Activated naive CD4-positive, alpha-beta T cell treated with anti-CD3 and anti-CD28 coated beads, Interleukin-2, amount 10 ng/mL, durations not matched to agents 7 days and 5 days (primary cell): ENCODE data around the gene PRSS16.

Experiments used
- CTCF ChIA-PET: fragments of 350-600 bp; sonication (Branson Sonifier 250); formaldehyde crosslinking; loops from one replicate; lab custom pipeline; 2021; ENCODE audit warnings: antibody characterized with exemption; lab: Charles Lee
- DNase-seq: peaks from one replicate; pipeline ENCODE4 v3.0.0-alpha.2; 2020
- H3K27ac Mint-ChIP-seq: one replicate; pipeline ENCODE4 v1.8.0; 2021; ENCODE audit warnings: mild to moderate bottlenecking, moderate library complexity, mixed read lengths
- H3K27me3 Mint-ChIP-seq: one replicate; pipeline ENCODE4 v1.8.0; 2021; ENCODE audit warnings: mild to moderate bottlenecking, mixed read lengths
- H3K36me3 Mint-ChIP-seq: one replicate; pipeline ENCODE4 v1.8.0; 2021; ENCODE audit warnings: mixed read lengths
- H3K4me1 Mint-ChIP-seq: one replicate; pipeline ENCODE4 v1.8.0; 2021; ENCODE audit warnings: mixed read lengths
- H3K4me3 Mint-ChIP-seq: one replicate; pipeline ENCODE4 v1.8.0; 2021; ENCODE audit warnings: mild to moderate bottlenecking, moderate library complexity, mixed read lengths
- H3K9me3 Mint-ChIP-seq: one replicate; pipeline ENCODE4 v1.8.0; 2021; ENCODE audit warnings: mixed read lengths

The PRSS16 gene

DNA sequence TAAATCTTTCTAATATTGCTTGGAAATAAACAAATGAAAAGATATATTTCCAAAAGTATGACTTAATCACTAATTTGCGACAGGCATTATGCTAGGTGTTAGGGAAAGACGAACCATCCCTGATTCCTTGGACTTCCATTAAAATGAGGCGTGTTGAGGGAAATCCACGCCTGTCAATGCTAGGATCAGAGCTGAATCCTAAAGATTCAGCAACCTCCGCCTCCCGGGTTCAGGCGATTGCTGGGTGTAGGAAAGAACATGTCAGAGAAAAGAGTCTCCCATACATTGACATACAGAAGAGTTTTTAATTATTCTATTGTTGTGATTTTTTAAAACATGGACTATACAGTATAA lies 16.8 kb upstream of the PRSS16 start:
- CTCF ChIA-PET = no interaction called here
- Mint-ChIP-seq H3K36me3 (peaks cover 2% of the 10 kb centered on the region), H3K9me3 (peaks cover 3% of the 10 kb centered on the region), H3K27me3 (peaks cover 57% of the 10 kb centered on the region), H3K27ac (no peak overlapping the region), H3K4me3 (no peak overlapping the region), H3K4me1 (peaks cover 8% of the 10 kb centered on the region)
- DNase-seq = no peak

- no peak overlapping the region for H3K4me3 Mint-ChIP-seq
- peaks cover 25% of the 10 kb centered on the region for H3K4me1 Mint-ChIP-seq
- H3K27ac Mint-ChIP-seq = no peak overlapping the region
- DNase-seq = no peak
- H3K9me3 Mint-ChIP-seq = peaks cover 6% of the 10 kb centered on the region
- peaks cover 73% of the 10 kb centered on the region for H3K27me3 Mint-ChIP-seq
- CTCF ChIA-PET = interaction anchor here (1.9 kb wide), 1 partner anchor 17 kb away, joined by 4 read pairs; no protein-coding TSS in a partner anchor
- peaks cover 15% of the 10 kb centered on the region for H3K36me3 Mint-ChIP-seq
Measured at GRCh38 chr6:27234576-27234975, 12.9 kb upstream of the PRSS16 start.

DNA sequence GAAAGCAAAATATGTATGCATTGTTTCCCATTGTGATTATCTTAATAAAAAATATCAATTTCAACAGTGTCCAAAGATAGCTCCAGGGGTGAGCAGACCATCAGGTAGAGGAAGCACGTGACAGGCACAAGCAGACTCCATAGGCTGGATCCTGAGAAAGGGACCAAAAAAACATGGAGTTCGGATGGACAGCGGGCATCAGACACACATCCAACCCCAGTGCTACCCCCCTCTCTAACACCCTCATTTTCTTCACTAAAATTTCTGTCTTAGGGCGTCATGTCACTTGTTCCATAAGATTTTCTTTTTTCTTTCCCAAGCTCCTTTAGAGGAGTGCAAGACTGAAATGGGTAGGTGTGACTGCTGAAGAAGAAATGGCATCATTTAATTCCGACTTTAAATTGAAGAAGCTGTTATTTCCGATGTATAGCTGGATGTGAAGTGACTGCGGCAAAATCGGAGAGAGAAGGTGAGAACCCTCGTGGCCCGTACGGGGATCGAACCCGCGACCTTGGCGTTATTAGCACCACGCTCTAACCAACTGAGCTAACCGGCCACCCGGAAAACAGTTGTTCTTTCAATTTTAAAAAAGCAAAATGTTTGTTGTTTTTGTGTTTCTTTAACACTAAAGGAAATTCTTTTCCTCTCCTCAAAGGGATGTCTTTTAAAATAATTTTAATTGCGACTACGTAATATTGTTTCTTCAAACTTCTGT lies 10.3 kb upstream of the PRSS16 start:
- CTCF ChIA-PET = interaction anchor here (1.5 kb wide), 1 partner anchor 535 kb away, joined by 3 read pairs; no protein-coding TSS in a partner anchor
- H3K27me3 Mint-ChIP-seq = peaks cover 66% of the 10 kb centered on the region
- peaks cover 24% of the 10 kb centered on the region for H3K4me1 Mint-ChIP-seq
- peaks cover 15% of the 10 kb centered on the region for H3K36me3 Mint-ChIP-seq
- H3K9me3 Mint-ChIP-seq = peaks cover 5% of the 10 kb centered on the region
- H3K4me3 Mint-ChIP-seq = peak overlapping the region; percentile 23
- H3K27ac Mint-ChIP-seq = peak overlapping the region; percentile 79
- DNase-seq = peak; percentile 28

GRCh38 chr6:27238010-27238983 lies 9.2 kb upstream of the PRSS16 start:
- Mint-ChIP-seq H3K9me3 (peaks cover 3% of the 10 kb centered on the region), H3K27me3 (peaks cover 74% of the 10 kb centered on the region), H3K27ac (peak overlapping the region; percentile 78), H3K4me3 (peak overlapping the region; percentile 27), H3K4me1 (peaks cover 24% of the 10 kb centered on the region), H3K36me3 (peaks cover 15% of the 10 kb centered on the region)
- CTCF ChIA-PET = no interaction called here
- no peak for DNase-seq

- CTCF ChIA-PET = no interaction called here
- Mint-ChIP-seq H3K27me3 (peaks cover 69% of the 10 kb centered on the region), H3K4me3 (no peak overlapping the region), H3K9me3 (peaks cover 3% of the 10 kb centered on the region), H3K4me1 (peaks cover 24% of the 10 kb centered on the region), H3K27ac (no peak overlapping the region), H3K36me3 (peaks cover 15% of the 10 kb centered on the region)
- DNase-seq = no peak
Measured at GRCh38 chr6:27239258-27239657, 8.2 kb upstream of the PRSS16 start.

DNA sequence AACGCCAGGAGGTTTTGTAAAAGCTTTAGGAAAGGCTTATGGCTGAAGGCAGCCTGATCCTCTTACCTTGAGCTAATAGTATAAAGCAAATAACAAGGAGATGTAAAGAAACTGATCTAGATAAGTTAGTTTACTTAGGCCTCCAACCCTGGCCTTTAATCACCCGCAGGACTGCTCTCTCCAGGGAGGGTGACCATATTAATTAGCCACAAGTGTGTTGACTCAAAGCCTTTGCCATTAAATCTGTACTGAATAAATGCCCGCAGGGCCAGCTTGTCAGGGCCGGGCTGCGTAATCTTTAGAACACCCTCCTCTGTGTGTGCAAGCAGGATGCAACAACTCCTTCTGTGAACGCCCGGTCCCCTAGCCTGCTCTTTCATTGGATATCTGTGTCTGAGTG lies 6.1 kb upstream of the PRSS16 start:
- H3K27ac Mint-ChIP-seq = no peak overlapping the region
- CTCF ChIA-PET = no interaction called here
- peaks cover 18% of the 10 kb centered on the region for H3K4me1 Mint-ChIP-seq
- H3K36me3 Mint-ChIP-seq = peaks cover 12% of the 10 kb centered on the region
- H3K4me3 Mint-ChIP-seq = no peak overlapping the region
- H3K9me3 Mint-ChIP-seq = peaks cover 3% of the 10 kb centered on the region
- peaks cover 58% of the 10 kb centered on the region for H3K27me3 Mint-ChIP-seq
- no peak for DNase-seq

- no peaks in the 10 kb centered on the region for H3K9me3 Mint-ChIP-seq
- H3K27me3 Mint-ChIP-seq = peaks cover 45% of the 10 kb centered on the region
- H3K27ac Mint-ChIP-seq = no peak overlapping the region
- peaks cover 5% of the 10 kb centered on the region for H3K36me3 Mint-ChIP-seq
- peaks cover 11% of the 10 kb centered on the region for H3K4me1 Mint-ChIP-seq
- no peak for DNase-seq
- CTCF ChIA-PET = no interaction called here
- H3K4me3 Mint-ChIP-seq = no peak overlapping the region
Measured at GRCh38 chr6:27242589-27243265, 4.8 kb upstream of the PRSS16 start.

GRCh38 chr6:27248783-27249182 lies 1.3 kb downstream of the PRSS16 start:
- Mint-ChIP-seq H3K27me3 (peaks cover 4% of the 10 kb centered on the region), H3K4me1 (peaks cover 17% of the 10 kb centered on the region), H3K9me3 (no peaks in the 10 kb centered on the region), H3K4me3 (no peak overlapping the region), H3K36me3 (no peaks in the 10 kb centered on the region), H3K27ac (no peak overlapping the region)
- no peak for DNase-seq
- CTCF ChIA-PET = no interaction called here

DNA sequence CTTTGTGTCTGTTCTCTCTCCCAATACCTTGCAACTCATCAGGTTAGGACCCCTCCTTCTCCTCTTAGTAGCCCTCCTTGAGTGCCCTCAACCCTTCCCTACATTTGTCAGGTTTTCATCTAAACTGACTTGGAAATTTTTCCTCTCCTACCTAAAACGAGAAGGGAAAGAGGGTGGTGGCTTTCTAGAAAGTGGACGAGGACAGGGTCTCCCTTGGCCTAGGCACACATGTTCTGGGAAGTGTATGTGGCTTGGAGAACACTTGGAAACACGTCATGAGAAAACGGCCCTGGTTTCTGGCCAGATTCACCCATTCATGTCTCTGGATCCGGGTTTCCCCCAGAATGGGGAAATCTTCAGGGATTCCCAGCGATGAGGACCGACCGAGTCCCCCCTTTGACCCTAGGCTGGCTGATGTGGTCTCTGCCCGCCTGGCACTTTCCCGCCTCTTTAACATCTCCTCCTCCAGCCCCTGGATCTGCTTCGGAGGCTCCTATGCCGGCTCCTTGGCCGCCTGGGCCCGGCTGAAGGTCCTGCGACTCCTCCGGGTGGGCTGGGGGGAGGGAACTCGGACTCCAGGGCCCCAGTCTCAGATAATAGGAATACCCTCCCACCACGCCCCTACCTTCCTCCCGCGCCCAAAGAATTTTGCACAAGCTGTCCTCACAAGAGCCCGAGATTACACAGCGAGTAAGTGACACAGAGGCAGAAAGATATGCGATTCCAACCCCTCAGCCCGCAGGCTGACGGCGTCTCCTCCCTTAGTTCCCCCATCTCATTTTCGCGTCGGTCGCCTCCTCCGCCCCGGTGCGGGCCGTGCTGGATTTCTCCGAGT lies 3.0 kb downstream of the PRSS16 start:
- H3K9me3 Mint-ChIP-seq = no peaks in the 10 kb centered on the region
- CTCF ChIA-PET = interaction anchor here (1.4 to 1.8 kb wide), 2 partner anchors 62 to 269 kb away, joined by 3 to 7 read pairs; partner anchors contain the start of gene POM121L2
- peaks cover 17% of the 10 kb centered on the region for H3K4me1 Mint-ChIP-seq
- H3K36me3 Mint-ChIP-seq = no peaks in the 10 kb centered on the region
- H3K4me3 Mint-ChIP-seq = peak overlapping the region; percentile 78
- H3K27me3 Mint-ChIP-seq = peaks cover 14% of the 10 kb centered on the region
- no peak for DNase-seq
- no peak overlapping the region for H3K27ac Mint-ChIP-seq

DNA sequence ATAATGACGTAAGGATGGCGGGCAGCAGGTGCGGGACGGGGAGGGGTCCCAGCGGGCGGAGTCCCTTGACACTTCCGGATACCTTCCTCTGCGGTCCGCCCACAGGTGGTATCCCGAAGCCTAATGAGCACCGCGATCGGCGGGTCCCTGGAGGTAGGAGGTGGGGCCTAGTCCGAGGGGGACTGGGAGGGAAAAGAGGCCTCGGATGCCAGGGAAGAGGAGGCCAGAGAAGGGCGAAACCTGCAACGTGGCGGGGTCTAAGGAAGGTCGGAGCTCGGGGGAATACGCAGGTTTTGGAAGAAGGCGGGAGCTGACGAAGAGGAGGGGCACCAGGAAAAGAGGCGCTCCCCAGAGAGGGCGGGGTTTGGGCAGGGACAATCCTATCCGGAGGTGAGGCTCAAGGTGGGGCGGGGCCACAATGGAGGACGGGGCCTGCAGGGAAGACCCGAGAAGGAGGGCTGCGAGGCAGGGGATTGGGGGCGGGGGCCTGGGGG lies 3.7 kb downstream of the PRSS16 start:
- CTCF ChIA-PET = interaction anchor here (1.1 to 1.8 kb wide), 4 partner anchors 18 to 1559 kb away, joined by 3 to 7 read pairs (median 4); partner anchors contain the start of gene POM121L2
- Mint-ChIP-seq H3K36me3 (no peaks in the 10 kb centered on the region), H3K9me3 (no peaks in the 10 kb centered on the region), H3K27ac (no peak overlapping the region), H3K4me3 (peak overlapping the region; percentile 78), H3K4me1 (peaks cover 17% of the 10 kb centered on the region), H3K27me3 (peaks cover 20% of the 10 kb centered on the region)
- DNase-seq = peak; percentile 69

- CTCF ChIA-PET = interaction anchor here (1.1 to 1.8 kb wide), 4 partner anchors 18 to 1558 kb away, joined by 3 to 7 read pairs (median 4); partner anchors contain the start of gene POM121L2
Measured at GRCh38 chr6:27251606-27252251, 4.2 kb downstream of the PRSS16 start.

DNA sequence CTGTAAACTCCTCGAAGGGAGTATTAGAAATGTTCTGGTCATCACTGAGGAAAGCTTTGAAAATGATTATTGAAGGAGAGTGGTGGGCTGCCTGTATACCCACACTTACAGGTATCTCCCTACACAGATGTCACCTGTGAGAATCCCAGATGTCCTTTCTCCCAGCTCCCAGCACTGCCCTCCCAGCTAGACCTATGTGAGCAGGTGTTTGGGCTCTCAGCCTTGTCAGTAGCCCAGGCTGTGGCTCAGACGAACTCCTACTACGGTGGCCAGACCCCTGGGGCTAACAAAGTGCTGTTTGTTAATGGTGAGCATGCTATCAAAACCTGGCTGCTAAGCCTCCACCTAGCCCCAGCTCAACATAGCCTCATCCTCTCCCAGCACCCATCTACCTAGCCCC lies 7.1 kb downstream of the PRSS16 start:
- peaks cover 17% of the 10 kb centered on the region for H3K4me1 Mint-ChIP-seq
- H3K36me3 Mint-ChIP-seq = no peaks in the 10 kb centered on the region
- H3K27me3 Mint-ChIP-seq = peaks cover 49% of the 10 kb centered on the region
- DNase-seq = no peak
- CTCF ChIA-PET = no interaction called here
- H3K27ac Mint-ChIP-seq = no peak overlapping the region
- H3K4me3 Mint-ChIP-seq = no peak overlapping the region
- peaks cover 3% of the 10 kb centered on the region for H3K9me3 Mint-ChIP-seq

More at GRCh38 chr6:27251606-27252251, 4.2 kb downstream of the PRSS16 start:
- Mint-ChIP-seq H3K4me1 (peaks cover 17% of the 10 kb centered on the region), H3K27ac (no peak overlapping the region), H3K9me3 (no peaks in the 10 kb centered on the region), H3K27me3 (peaks cover 24% of the 10 kb centered on the region), H3K4me3 (peak overlapping the region; percentile 78), H3K36me3 (no peaks in the 10 kb centered on the region)
- DNase-seq = peak; percentile 67

- Mint-ChIP-seq H3K9me3 (peaks cover 3% of the 10 kb centered on the region), H3K27me3 (peaks cover 62% of the 10 kb centered on the region), H3K27ac (no peak overlapping the region), H3K36me3 (no peaks in the 10 kb centered on the region), H3K4me1 (peaks cover 21% of the 10 kb centered on the region), H3K4me3 (no peak overlapping the region)
- DNase-seq = no peak
- CTCF ChIA-PET = no interaction called here
Measured at GRCh38 chr6:27255866-27256265, 8.4 kb downstream of the PRSS16 start.
